Measurements from ENCODE around the gene ZDHHC24. TPM values are rescaled to one million over a fixed set of nuclear protein-coding genes. Genes with fewer than 3 reads are reported as not detected.

ZDHHC24 gene
- total RNA-seq, 4 donors from 2014 or later, result 20.3 to 25.9 (median 22.3) TPM

DNA sequence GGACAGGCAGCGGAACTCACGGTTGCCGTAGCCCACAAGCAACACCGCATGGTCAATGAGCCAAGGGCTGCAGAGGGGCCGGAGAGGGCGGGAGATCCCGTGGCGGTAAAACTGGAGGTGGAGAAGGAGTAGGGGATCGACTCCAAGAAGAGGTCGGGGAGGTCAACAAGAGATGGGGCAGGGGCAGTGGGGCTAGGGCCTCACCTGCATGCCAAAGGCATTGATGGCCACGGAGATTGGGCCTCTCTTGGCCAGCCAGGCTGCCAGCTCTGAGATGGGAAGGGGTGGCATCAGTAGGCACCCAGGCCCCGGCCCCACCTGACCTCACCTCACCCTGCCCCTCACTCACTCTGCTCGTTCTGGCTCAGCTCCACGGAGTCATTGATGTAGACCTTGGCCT, 18.7 kb upstream of the ZDHHC24 start:
- intact Hi-C loops (cut with DNase I), result no loop called here
- H3K36me3 ChIP-seq, result no peaks in the 10 kb centered on the region
- no peaks in the 10 kb centered on the region for H3K27me3 ChIP-seq

GRCh38 chr11:66563832-66564231, 18.0 kb upstream of the ZDHHC24 start:
- intact Hi-C loops (cut with DNase I), result no loop called here
- Histone ChIP-seq H3K27me3 (no peaks in the 10 kb centered on the region), H3K4me3 (replicated peaks in 1 of 3) (no peak overlapping the region), H3K27ac (no peak overlapping the region), H3K36me3 (no peaks in the 10 kb centered on the region), H3K4me1 (peaks cover 9 to 21% of the 10 kb centered on the region in 2 donors), H3K9me3 (no peaks in the 10 kb centered on the region)
- 93 to 100% methylated on average over 3 to 10 of the region's 10 CpGs for WGBS, 2 donors
- no peak for DNase-seq
- TF ChIP-seq POLR2A (IDR thresholded peaks at IDR 0.05), result no peak
- TF ChIP-seq CTCF (IDR thresholded peaks at IDR 0.05), result no peak

More for the DNA sequence above, 18.7 kb upstream of the ZDHHC24 start:
- no peaks in the 10 kb centered on the region for H3K9me3 ChIP-seq
- peaks cover 3 to 21% of the 10 kb centered on the region in 2 donors for H3K4me1 ChIP-seq
- H3K27ac ChIP-seq, result no peak overlapping the region
- no peak for DNase-seq
- 92 to 95% methylated on average over 14 of the region's 14 CpGs for WGBS, 2 donors
- TF ChIP-seq CTCF (IDR thresholded peaks at IDR 0.05), result no peak
- TF ChIP-seq POLR2A (IDR thresholded peaks at IDR 0.05), result no peak
- no peak overlapping the region for H3K4me3 ChIP-seq (replicated peaks in 1 of 3)

- WGBS, 2 donors, result 85 to 91% methylated on average over 10 to 20 of the region's 20 CpGs
- TF ChIP-seq CTCF (IDR thresholded peaks at IDR 0.05), result no peak
- TF ChIP-seq POLR2A (IDR thresholded peaks at IDR 0.05), result no peak
- no peaks in the 10 kb centered on the region for H3K36me3 ChIP-seq
Observed at GRCh38 chr11:66562907-66563583, 17.2 kb upstream of the ZDHHC24 start.

GRCh38 chr11:66562275-66562674, 16.4 kb upstream of the ZDHHC24 start:
- Histone ChIP-seq H3K27ac (no peak overlapping the region), H3K27me3 (no peaks in the 10 kb centered on the region), H3K9me3 (no peaks in the 10 kb centered on the region), H3K4me3 (replicated peaks in 1 of 3) (no peak overlapping the region), H3K4me1 (peaks cover 8% of the 10 kb centered on the region in 2 donors), H3K36me3 (no peaks in the 10 kb centered on the region)
- intact Hi-C loops (cut with DNase I), result no loop called here
- TF ChIP-seq POLR2A (IDR thresholded peaks at IDR 0.05), result no peak
- no peak for TF ChIP-seq CTCF (IDR thresholded peaks at IDR 0.05)
- 80 to 90% methylated on average over 2 of the region's 2 CpGs for WGBS, 2 donors
- DNase-seq, result no peak

More at GRCh38 chr11:66562907-66563583, 17.2 kb upstream of the ZDHHC24 start:
- H3K9me3 ChIP-seq, result no peaks in the 10 kb centered on the region
- H3K4me1 ChIP-seq, result peaks cover 11 to 15% of the 10 kb centered on the region in 2 donors
- no peak for DNase-seq
- H3K4me3 ChIP-seq (replicated peaks in 1 of 3), result no peak overlapping the region
- H3K27me3 ChIP-seq, result no peaks in the 10 kb centered on the region
- intact Hi-C loops (cut with DNase I), result no loop called here
- H3K27ac ChIP-seq, result no peak overlapping the region

GRCh38 chr11:66561975-66562248, 16.1 kb upstream of the ZDHHC24 start:
- no peak overlapping the region for H3K27ac ChIP-seq
- TF ChIP-seq CTCF (IDR thresholded peaks at IDR 0.05) (no peak), POLR2A (IDR thresholded peaks at IDR 0.05) (no peak)
- DNase-seq, result no peak
- no peaks in the 10 kb centered on the region for H3K9me3 ChIP-seq
- intact Hi-C loops (cut with DNase I), result no loop called here
- H3K36me3 ChIP-seq, result no peaks in the 10 kb centered on the region
- H3K4me3 ChIP-seq (replicated peaks in 1 of 3), result no peak overlapping the region
- 80 to 87% methylated on average over 5 to 9 of the region's 9 CpGs for WGBS, 2 donors
- no peaks in the 10 kb centered on the region for H3K27me3 ChIP-seq
- peaks cover 8% of the 10 kb centered on the region in 2 donors for H3K4me1 ChIP-seq
